Right lobe of liver (tissue), 6 donors: ENCODE results near the gene ENOX2. TPM values are rescaled to one million over a fixed set of nuclear protein-coding genes. Genes with fewer than 3 reads are reported as not detected.

Experiments
- ATAC-seq, 4 donors: fragments of 200-7000 bp; cut with Tn5 transposase; one replicate each; pipeline ENCODE4 v1.9.1; 2020; ENCODE audit warnings: mild to moderate bottlenecking in 4 of 4, moderate library complexity in 4 of 4
- DNase-seq, 3 donors: peaks; one replicate each; pipeline ENCODE4 v3.0.0-alpha.2; 2020
- H3K27ac ChIP-seq, 3 donors: fragments of 200-600 bp; one replicate each; pipeline ENCODE4 v1.8.0; 2022
- H3K27me3 ChIP-seq, 2 donors: fragments of 200-600 bp; one replicate each; pipeline ENCODE4 v1.8.0; 2022
- H3K36me3 ChIP-seq, 4 donors: fragments of 200-600 bp; sonication (generic) in 1 of 4; one replicate each; pipeline versions ENCODE4 v1.5.1 to v1.8.0; 2017 to 2022; ENCODE audit warnings: control low read depth in 1 of 4
- H3K4me1 ChIP-seq, 4 donors: fragments of 200-600 bp; sonication (generic) in 1 of 4; one replicate each; pipeline versions ENCODE4 v1.5.1 to v1.8.0; 2017 to 2022; ENCODE audit warnings: control low read depth in 1 of 4
- H3K4me3 ChIP-seq, 3 donors: fragments of 200-600 bp; one replicate each; pipeline ENCODE4 v1.8.0; 2022
- H3K9me3 ChIP-seq, 4 donors: fragments of 200-600 bp; sonication (generic) in 1 of 4; one replicate each; pipeline versions ENCODE4 v1.5.1 to v1.8.0; 2017 to 2022; ENCODE audit warnings: control low read depth in 1 of 4
- CTCF ChIP-seq, 4 donors: fragments of 200-600 bp in 3 of 4; fragments of 450-650 bp in 1 of 4; IDR thresholded peaks; one replicate each; pipeline versions ENCODE4 v1.5.1 to v1.8.0; 2016 to 2022; ENCODE audit warnings: antibody characterized with exemption in 4 of 4, mild to moderate bottlenecking in 2 of 4
- POLR2A ChIP-seq: fragments of 450-650 bp; IDR thresholded peaks from one replicate; pipeline ENCODE4 v1.6.1; 2017; ENCODE audit warnings: antibody characterized with exemption, mild to moderate bottlenecking
- WGBS: methylation state at CpG from one replicate; pipeline ENCODE4 v1.1.6; 2018; ENCODE audit warnings: low coverage, low lambda C conversion rate; ENCODE audit not compliant: insufficient coverage; ENCODE audit errors: missing lambda C conversion rate; 5-methylcytosine and 5-hydroxymethylcytosine counted together
- intact Hi-C, 2 donors: fragments of 100-400 bp; cut with DNase I; formaldehyde crosslinking; loops; one replicate each; pipeline versions ENCODE4 v1.11.2 to v1.14.1; 2022
- total RNA-seq, 6 experiments: library from RNA; depleted of rRNA in 2 of 6; stranded (reverse); fragments of >200 nt in 2 of 6; fragmentation: NEBNext Ultra II Directional in 3 of 6; extraction: Animal tissue kit (Norgen Biotek cat#: 25700) in 3 of 6; gene quantifications; one replicate each; pipeline versions ENCODE4 v1.1.0 to v1.2.4, GENCODE V29; 2016 to 2023
- donor health status: DM: no; HTN: yes; CAD: no.
- donor health status: DM: no; HTN: no; CAD: no.
- donor health status: DM: no; HTN: no; CAD: no.
- donor health status: DM: no; HTN: yes; CAD: no.
- donor health status: DM: no; HTN: yes; CAD: no.

Gene ENOX2
- total RNA-seq, 6 experiments from 2014 or later = 6.9 to 14.7 (median 10.8) TPM

- H3K4me1 ChIP-seq = no peaks in the 10 kb centered on the region
- intact Hi-C loops = no loop called here
- no peak for TF ChIP-seq CTCF (IDR thresholded peaks at IDR 0.05)
- TF ChIP-seq POLR2A = no peak
- no peaks in the 10 kb centered on the region for H3K36me3 ChIP-seq
- ATAC-seq (no peak), DNase-seq (no peak)
- no peak overlapping the region for H3K4me3 ChIP-seq
- WGBS = 57% methylated on average over 3 of the region's 3 CpGs
- H3K27ac ChIP-seq = no peak overlapping the region
- no peaks in the 10 kb centered on the region for H3K9me3 ChIP-seq
- no peaks in the 10 kb centered on the region for H3K27me3 ChIP-seq
Observed at GRCh38 chrX:130665263-130665662, 237.7 kb downstream of the ENOX2 start.

- ATAC-seq (no peak), DNase-seq (no peak)
- no peaks in the 10 kb centered on the region for H3K36me3 ChIP-seq
- intact Hi-C loops = no loop called here
- H3K27me3 ChIP-seq = no peaks in the 10 kb centered on the region
- no peak overlapping the region for H3K4me3 ChIP-seq
- no peaks in the 10 kb centered on the region for H3K4me1 ChIP-seq
- TF ChIP-seq CTCF (IDR thresholded peaks at IDR 0.05) (no peak), POLR2A (no peak)
- H3K9me3 ChIP-seq = no peaks in the 10 kb centered on the region
- H3K27ac ChIP-seq = no peak overlapping the region
Observed at GRCh38 chrX:130658310-130658709, 244.7 kb downstream of the ENOX2 start.

- H3K4me1 ChIP-seq = no peaks in the 10 kb centered on the region
- 43% methylated on average over 4 of the region's 4 CpGs for WGBS
- TF ChIP-seq POLR2A (no peak), CTCF (IDR thresholded peaks at IDR 0.05) (no peak)
- H3K9me3 ChIP-seq = no peaks in the 10 kb centered on the region
- H3K4me3 ChIP-seq = no peak overlapping the region
- H3K36me3 ChIP-seq = no peaks in the 10 kb centered on the region
- no peak overlapping the region for H3K27ac ChIP-seq
- no peak for ATAC-seq
- DNase-seq = no peak
- H3K27me3 ChIP-seq = no peaks in the 10 kb centered on the region
- intact Hi-C loops = no loop called here
Observed at GRCh38 chrX:130654409-130654950, 248.5 kb downstream of the ENOX2 start.

GRCh38 chrX:130652824-130653578 is 250.0 kb downstream of the ENOX2 start:
- no peak for TF ChIP-seq POLR2A
- no peak for TF ChIP-seq CTCF (IDR thresholded peaks at IDR 0.05)
- H3K4me3 ChIP-seq = no peak overlapping the region
- no peaks in the 10 kb centered on the region for H3K9me3 ChIP-seq
- H3K36me3 ChIP-seq = no peaks in the 10 kb centered on the region
- no peak overlapping the region for H3K27ac ChIP-seq
- H3K27me3 ChIP-seq = no peaks in the 10 kb centered on the region
- 57% methylated on average over 6 of the region's 6 CpGs for WGBS
- ATAC-seq (no peak), DNase-seq (no peak)
- no peaks in the 10 kb centered on the region for H3K4me1 ChIP-seq
- intact Hi-C loops = no loop called here
